Fibroblast of upper back skin (primary cell): ENCODE measurements around the gene PRRC1.
"Not testable (repeated sequence)": the region's sequence is repeated elsewhere in the genome, so short reads cannot be mapped to it uniquely, and the experiment has no call there.

Experiments
- DNase-seq: peaks from one replicate; pipeline ENCODE4 v3.0.0-alpha.2; 2013

PRRC1 gene

DNA sequence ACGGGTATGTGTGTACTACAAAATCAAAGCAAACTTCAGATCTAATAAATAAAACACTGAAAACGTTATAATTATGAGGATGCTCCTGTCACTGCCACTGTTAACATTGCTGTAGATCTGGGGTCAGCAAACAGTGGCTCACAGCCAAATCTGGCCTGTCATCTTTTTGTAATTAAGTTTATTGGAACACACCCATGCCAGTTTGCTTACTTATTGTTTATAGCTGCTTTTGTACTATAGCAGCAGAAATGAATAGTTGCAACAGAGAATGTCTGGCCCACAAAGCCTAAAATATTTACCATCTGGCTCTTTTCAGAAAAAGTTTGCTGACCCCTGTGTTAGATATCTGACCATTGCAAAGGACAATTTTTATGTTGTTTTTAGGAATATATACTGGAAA, 32.1 kb downstream of the PRRC1 start:
- no peak for DNase-seq

- DNase-seq = no peak
Measured at GRCh38 chr5:127550652-127551409, 33.4 kb downstream of the PRRC1 start.

GRCh38 chr5:127551410-127552041, 34.1 kb downstream of the PRRC1 start:
- no peak for DNase-seq

DNA sequence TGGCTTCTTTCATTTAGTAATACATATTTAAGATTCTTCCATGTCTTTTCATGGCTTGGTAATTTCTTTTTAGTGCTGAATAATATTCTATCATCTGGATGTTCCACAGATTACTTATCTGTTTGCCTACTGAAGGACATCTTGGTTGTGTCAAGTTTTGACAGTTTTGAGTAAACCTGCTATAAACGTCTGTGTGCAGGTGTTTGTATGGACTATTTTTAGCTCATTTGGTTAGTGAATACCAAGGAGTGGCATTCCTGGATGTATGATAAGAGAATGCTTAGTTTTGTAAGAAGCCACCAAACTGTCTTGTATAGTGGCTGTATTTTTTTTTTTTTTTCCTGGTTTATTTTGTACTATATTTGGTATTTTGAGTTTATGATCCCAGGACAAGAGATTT, 38.4 kb downstream of the PRRC1 start:
- no peak for DNase-seq

DNA sequence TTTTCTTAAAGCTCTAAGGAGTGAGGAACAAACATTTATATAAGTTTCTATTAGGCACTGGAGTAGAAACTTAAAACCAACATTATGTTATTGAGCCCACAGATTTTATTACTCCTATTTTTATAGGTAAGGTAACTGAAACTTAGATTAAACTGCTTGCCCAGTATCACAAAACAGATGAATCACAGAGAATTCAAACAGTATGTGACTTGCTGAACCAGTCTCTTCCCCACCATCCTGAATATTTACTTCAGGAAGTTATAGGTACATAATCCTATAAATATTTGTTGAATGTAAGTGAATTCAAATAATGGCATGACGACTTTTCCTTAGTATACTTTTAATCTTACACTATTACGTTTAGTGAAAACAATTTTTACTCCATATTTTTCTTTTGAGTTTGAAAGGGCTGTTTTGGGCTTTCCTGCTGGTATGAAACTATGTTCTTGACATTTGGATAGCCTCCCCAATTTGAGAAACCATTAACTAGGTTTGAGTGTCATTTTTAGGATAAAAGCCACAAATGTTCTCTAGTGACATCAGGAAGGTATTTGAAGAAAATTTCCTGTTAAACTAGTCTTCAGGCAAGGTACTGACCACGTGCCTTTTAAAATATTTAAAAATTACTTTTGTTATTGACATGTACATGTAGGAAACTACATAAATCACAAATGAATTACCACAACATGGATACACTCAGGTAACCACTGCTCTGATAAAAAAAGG, 39.3 kb downstream of the PRRC1 start:
- no peak for DNase-seq

GRCh38 chr5:127558273-127558672, 40.8 kb downstream of the PRRC1 start:
- no peak for DNase-seq

DNA sequence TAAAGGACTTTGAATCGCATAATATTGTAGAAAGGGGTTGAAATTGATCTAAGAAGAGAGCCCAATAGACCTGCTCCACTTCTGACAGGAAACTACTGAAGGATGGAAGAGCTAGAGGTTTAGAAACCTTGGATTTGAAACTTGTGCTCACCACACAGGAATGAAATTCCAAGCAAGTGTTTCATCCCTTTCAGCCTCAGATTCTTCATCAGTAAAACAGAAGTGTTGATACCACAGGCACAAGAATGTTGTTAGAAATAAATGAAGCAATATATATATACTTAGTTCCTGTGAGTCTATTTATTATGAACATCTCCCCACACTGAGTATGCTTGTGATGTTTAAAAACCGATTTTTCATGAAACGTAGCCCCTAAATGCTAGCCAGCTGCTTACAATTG, 43.8 kb downstream of the PRRC1 start:
- peak; percentile 81 for DNase-seq

DNA sequence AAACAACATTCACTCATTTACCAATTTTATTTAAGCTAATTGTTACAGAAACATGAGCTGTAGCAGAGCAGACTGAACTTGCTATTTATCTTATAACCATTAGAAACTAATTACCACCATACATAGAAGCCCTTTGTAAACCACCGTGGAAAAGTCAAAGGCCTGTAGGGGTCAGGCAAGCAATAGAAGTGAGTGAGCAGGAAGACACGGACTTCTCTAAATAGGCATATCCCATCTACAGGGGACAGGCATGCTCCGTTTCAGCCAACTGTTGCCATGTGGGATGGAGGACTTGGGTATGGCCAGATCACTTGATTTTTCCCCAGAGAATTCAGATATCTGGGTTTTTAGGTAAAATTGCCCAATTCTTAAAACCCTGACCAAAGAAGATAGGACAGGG, 44.8 kb downstream of the PRRC1 start:
- DNase-seq = no peak

GRCh38 chr5:127563136-127563535, 45.7 kb downstream of the PRRC1 start:
- no peak for DNase-seq

DNA sequence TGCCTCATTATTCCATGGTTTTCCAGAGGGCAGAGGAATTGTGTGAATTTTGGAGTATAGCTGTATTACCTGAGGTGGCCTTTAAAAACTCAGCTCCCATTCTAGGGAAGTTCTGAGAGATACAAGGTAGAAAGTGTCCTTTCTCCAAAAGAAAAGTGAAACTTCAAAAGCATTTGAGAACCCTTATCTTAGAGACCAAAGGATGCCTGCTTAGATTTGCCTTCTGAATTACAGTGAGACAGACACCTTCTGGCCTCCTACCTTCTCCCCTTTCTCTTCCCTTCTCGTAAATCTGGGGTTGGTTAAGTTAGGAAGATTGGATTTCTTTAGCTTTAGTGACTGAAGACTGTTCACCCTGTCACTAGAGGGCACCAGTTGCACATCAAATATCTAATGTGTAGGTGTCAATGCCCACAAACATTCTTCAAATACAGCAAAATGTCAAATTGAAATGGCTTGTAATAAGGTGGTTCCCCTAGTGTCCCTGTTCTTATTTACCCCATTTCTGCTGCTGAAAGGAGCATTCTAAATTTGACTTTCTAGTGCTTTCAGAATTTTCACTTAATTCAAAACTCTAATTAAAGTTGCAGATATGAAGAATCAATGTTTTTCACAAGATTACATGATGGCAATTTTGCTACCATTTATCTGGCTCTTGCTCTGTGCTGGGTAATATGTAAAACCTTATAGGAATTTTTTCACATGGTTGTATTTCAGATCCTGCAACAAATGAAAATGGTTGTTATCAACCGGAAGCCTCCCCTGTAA, 46.7 kb downstream of the PRRC1 start:
- peak; percentile 66 for DNase-seq

DNA sequence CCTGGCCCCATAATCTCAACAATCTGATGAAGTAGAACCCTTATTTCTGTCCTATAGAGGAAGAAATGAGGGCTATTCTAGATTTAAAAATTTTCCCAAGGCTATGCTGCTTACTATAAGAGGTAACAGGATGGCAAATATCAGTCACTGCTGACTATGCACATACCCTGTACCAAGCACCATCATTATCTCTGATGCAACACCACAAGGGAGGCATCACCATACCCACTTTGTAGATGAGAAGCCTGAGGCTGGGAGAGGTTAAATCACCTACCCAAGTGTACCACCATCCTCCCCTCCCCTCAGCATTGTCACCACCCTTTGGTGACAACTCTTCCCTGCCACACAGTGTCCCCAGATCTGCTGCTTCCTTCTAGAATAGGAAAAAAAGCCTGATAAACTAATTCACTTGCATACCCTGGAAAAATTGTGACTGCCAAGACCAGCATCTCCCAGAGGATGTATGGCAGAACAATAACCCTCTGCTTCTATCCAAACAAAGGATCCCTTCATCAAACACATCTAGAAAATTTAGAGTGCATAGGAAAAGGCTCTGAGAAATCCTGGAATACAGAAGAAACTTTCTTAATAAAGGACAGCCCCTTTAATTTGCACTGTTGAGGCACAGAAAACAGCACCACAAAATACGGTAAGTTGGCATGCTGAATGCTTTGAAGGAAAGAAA, 48.3 kb downstream of the PRRC1 start:
- no peak for DNase-seq

- DNase-seq = no peak
Measured at GRCh38 chr5:127567026-127567768, 49.8 kb downstream of the PRRC1 start.

- DNase-seq = no peak
Measured at GRCh38 chr5:127568166-127568565, 50.7 kb downstream of the PRRC1 start.

GRCh38 chr5:127569471-127569870, 52.0 kb downstream of the PRRC1 start:
- DNase-seq = not testable (repeated sequence)

GRCh38 chr5:127571314-127572131, 54.1 kb downstream of the PRRC1 start:
- DNase-seq = no peak

DNA sequence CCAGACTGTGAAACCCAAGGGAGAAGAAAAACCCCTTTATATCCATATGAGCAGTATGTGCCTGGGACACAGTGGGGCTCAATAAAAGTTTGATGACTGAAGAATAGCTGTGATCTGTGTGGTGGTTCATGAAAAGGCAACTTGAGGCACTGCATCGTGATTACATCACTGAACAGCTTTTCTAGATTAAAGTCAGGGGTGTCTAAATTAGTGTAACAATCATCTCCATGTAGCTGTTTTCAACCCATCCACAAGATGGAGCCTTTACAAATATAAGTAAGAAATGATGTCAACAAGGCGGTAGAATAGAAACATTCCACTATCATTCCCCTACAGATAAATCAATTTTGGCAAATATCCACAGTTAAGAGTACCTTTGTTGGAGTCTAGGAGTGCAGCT, 55.5 kb downstream of the PRRC1 start:
- DNase-seq = no peak

GRCh38 chr5:127574852-127575679, 57.6 kb downstream of the PRRC1 start:
- no peak for DNase-seq

DNA sequence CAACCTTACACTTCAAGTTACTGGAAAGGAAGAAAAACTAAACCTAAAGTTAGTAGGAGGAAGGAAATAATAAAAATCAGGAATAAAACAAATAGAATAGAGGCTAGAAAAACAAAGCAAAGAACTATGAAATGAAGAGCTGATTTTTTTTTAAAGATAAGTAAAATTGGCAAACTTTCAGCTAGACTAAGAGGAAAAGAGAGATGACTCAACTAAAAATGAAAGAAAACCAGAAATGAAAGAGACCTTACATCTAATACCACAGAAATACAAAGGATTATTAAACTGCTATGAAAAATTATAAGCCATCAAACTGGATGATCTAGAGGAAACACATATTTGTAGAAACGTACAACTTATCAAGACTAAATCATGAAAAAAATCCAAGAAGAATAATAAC, 60.0 kb downstream of the PRRC1 start:
- no peak for DNase-seq

DNA sequence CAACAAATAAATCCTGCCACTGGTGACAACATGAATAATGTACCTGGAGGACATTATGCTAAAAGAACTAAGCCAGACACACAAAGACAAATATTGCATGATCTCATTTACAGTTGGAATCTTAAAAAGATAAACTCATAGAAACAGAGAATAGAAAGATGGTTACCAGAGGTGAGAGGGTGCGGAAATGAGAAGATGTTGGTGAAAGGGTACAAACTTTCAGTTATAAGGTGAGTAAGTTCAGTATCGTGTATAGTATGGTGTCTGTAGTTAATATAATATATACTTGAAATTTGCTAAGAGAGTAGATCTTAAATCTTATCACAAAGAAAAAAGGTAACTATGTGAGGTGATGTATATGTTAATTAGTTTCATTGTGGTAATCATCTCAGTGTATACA, 63.3 kb downstream of the PRRC1 start:
- DNase-seq = no peak

GRCh38 chr5:127581450-127581849, 64.0 kb downstream of the PRRC1 start:
- DNase-seq = no peak
